ENCODE measurements around the gene POLR2F.

The POLR2F gene

DNA sequence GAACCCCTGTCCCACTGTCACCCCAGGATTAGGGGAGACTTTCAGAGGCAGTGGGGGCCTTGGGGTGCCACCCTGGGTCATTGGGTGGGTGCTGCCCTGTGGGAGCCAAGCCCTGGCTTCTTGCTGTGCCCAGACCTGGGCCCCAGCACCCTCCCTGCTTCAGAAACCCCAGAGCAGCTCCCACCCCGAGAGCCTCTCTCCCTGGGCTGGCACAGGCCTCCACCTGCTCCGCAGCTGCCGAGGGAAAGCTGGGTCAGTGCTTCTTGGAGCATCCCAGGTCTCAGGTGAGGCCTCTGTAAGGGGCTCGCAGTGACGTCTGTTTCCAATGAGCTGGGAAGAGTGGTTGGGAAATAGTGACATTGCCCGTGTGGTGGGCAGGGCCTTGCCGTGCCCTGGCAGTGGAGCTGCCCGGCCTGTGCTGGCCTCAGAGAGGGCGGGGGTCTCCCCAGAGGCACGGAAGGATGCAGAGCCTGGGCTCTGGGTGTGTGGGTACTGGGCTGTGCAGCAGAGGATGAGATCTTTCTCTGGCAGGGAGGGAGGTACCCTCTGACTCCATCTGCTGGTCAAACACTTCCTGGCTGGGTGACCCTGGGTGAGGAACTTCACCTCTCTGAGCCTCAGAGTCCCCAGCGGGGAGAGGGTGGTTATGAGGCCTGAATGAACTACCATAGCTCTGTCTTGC, 23.1 kb upstream of the POLR2F start:
- DNase-seq (ENCODE audit: low spot score), result peak; percentile 66
- TF ChIP-seq, protein P1, sequence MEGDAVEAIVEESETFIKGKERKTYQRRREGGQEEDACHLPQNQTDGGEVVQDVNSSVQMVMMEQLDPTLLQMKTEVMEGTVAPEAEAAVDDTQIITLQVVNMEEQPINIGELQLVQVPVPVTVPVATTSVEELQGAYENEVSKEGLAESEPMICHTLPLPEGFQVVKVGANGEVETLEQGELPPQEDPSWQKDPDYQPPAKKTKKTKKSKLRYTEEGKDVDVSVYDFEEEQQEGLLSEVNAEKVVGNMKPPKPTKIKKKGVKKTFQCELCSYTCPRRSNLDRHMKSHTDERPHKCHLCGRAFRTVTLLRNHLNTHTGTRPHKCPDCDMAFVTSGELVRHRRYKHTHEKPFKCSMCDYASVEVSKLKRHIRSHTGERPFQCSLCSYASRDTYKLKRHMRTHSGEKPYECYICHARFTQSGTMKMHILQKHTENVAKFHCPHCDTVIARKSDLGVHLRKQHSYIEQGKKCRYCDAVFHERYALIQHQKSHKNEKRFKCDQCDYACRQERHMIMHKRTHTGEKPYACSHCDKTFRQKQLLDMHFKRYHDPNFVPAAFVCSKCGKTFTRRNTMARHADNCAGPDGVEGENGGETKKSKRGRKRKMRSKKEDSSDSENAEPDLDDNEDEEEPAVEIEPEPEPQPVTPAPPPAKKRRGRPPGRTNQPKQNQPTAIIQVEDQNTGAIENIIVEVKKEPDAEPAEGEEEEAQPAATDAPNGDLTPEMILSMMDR (IDR thresholded peaks at IDR 0.05; ENCODE audit: borderline replicate concordance, control extremely low read depth, extremely low read depth, insufficient read depth, missing control alignments), result no peak
- in situ Hi-C loops (cut with MboI; ENCODE audit: low sequenced_read_pairs, unreplicated experiment), result no loop called here

DNA sequence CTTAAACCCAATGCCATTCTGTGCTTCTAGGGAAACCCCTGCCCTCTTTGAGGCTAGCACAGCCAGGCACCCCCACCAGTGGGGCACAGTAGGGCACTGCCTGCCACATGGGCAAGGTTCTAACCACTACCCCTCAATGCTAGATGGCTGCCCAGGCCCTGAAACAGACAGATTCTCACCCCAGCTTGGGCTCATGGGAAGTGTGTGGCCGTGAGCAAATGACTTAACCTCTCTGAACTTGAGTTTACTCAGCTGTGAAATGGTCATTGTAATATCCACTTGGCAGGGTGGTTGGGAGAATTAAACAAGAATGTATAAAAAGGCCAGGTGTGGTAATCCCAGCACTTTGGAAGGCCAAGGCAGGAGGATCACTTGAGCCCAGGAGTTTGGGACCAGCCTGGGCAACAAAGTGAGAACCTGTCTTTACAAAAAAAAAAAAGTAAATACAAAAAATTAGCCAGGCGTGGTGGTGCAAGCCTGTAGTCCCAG, 22.5 kb upstream of the POLR2F start:
- TF ChIP-seq, protein P1 (IDR thresholded peaks at IDR 0.05; ENCODE audit: borderline replicate concordance, control extremely low read depth, extremely low read depth, insufficient read depth, missing control alignments), result no peak
- no peak for DNase-seq (ENCODE audit: low spot score)
- in situ Hi-C loops (cut with MboI; ENCODE audit: low sequenced_read_pairs, unreplicated experiment), result no loop called here

DNA sequence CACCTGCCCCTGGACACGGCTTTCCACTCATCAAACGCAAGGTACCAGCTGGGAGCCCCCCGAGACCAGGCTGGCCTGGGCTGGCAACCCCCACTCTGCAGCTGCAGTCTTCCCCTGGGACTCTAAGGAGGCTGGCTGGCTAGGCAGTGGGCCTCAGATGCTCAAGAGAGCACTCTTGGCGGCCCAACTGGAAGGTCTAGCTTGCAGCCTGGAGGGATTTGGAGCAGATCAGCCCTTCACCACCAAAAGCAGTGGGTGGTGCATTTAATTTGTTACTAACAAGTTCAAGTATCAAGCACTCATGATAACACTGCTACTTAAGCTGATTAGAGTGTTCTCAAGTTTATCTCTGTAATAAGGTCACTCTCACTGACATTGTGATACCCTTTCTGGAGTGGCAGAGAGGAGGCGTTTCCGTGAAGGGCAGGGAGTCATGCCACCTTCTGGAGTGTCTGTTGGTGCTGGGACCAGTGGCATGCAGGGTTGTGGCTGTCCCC, 21.6 kb upstream of the POLR2F start:
- no peak for DNase-seq (ENCODE audit: low spot score)
- TF ChIP-seq, protein P1 (IDR thresholded peaks at IDR 0.05; ENCODE audit: borderline replicate concordance, control extremely low read depth, extremely low read depth, insufficient read depth, missing control alignments), result no peak
- in situ Hi-C loops (cut with MboI; ENCODE audit: low sequenced_read_pairs, unreplicated experiment), result no loop called here

GRCh38 chr22:37932401-37932800, 21.1 kb upstream of the POLR2F start:
- no peak for DNase-seq (ENCODE audit: low spot score)
- TF ChIP-seq, protein P1 (IDR thresholded peaks at IDR 0.05; ENCODE audit: borderline replicate concordance, control extremely low read depth, extremely low read depth, insufficient read depth, missing control alignments), result no peak
- in situ Hi-C loops (cut with MboI; ENCODE audit: low sequenced_read_pairs, unreplicated experiment), result no loop called here

- in situ Hi-C loops (cut with MboI; ENCODE audit: low sequenced_read_pairs, unreplicated experiment), result no loop called here
- DNase-seq (ENCODE audit: low spot score), result no peak
Measured at GRCh38 chr22:37932821-37933578, 20.5 kb upstream of the POLR2F start.

DNA sequence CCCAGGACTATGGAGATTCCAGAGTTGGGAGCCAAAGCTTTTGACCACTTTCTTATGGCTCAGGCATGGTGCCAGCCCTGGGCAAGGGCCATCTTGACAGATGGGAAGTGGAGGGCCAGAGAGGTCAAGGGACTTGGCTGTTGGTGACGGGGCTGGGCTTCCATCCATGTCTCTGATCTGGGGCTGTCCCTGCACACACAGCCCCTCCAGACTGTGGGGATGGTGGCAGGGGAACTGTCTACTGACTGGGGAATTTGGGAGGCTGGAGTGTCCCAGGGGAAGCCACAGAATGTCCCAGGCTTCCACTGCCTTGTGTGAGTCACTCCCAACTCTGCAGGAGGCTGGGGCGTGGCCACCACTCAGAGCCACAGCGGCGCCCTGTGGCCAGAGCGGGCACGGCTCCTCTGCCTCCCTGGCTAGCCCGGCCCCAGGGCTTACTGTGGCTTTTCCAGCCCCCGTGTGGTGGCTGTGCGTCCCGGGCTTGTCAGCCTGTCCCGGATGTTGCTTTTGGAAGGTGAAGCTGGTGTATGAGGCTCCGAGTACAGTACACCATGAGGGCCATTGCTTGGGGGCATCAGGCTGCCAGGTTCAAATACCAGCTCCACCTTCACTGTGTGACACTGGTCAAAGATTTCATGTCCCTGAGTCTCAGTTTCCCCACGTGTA, 19.7 kb upstream of the POLR2F start:
- in situ Hi-C loops (cut with MboI; ENCODE audit: low sequenced_read_pairs, unreplicated experiment), result no loop called here
- TF ChIP-seq, protein P1 (IDR thresholded peaks at IDR 0.05; ENCODE audit: borderline replicate concordance, control extremely low read depth, extremely low read depth, insufficient read depth, missing control alignments), result peak; percentile 98
- DNase-seq (ENCODE audit: low spot score), result peak; percentile 95

More at GRCh38 chr22:37932821-37933578, 20.5 kb upstream of the POLR2F start:
- TF ChIP-seq, protein P1 (IDR thresholded peaks at IDR 0.05; ENCODE audit: borderline replicate concordance, control extremely low read depth, extremely low read depth, insufficient read depth, missing control alignments), result no peak

All from GM13976 (cell line).